Epithelial cell of proximal tubule (primary cell): ENCODE data around the gene SH3PXD2A. TPM values are rescaled to one million over a fixed set of nuclear protein-coding genes. Genes with fewer than 3 reads are reported as not detected.

Experiments used
- DNase-seq: peaks from one replicate; pipeline ENCODE4 v3.0.0-alpha.2; 2011; ENCODE audit warnings: low read depth
- H3K4me3 ChIP-seq: 2 replicates; pipeline ENCODE4 v1.5.1; 2011; ENCODE audit warnings: low read depth, mild to moderate bottlenecking, low read length
- total RNA-seq: library from RNA; depleted of rRNA; stranded (reverse); fragments of >200 nt; gene quantifications from 2 replicates; pipeline ENCODE4 v1.2.3, GENCODE V29; 2015
- TF ChIP-seq, protein P1 (sequence below): conservative IDR thresholded peaks from 2 replicates; pipeline ENCODE4 v1.5.1; 2012; ENCODE audit warnings: low read depth, mild to moderate bottlenecking, low read length

Gene SH3PXD2A
- total RNA-seq, 1 donor from 2014 or later = 5.8 TPM

DNA sequence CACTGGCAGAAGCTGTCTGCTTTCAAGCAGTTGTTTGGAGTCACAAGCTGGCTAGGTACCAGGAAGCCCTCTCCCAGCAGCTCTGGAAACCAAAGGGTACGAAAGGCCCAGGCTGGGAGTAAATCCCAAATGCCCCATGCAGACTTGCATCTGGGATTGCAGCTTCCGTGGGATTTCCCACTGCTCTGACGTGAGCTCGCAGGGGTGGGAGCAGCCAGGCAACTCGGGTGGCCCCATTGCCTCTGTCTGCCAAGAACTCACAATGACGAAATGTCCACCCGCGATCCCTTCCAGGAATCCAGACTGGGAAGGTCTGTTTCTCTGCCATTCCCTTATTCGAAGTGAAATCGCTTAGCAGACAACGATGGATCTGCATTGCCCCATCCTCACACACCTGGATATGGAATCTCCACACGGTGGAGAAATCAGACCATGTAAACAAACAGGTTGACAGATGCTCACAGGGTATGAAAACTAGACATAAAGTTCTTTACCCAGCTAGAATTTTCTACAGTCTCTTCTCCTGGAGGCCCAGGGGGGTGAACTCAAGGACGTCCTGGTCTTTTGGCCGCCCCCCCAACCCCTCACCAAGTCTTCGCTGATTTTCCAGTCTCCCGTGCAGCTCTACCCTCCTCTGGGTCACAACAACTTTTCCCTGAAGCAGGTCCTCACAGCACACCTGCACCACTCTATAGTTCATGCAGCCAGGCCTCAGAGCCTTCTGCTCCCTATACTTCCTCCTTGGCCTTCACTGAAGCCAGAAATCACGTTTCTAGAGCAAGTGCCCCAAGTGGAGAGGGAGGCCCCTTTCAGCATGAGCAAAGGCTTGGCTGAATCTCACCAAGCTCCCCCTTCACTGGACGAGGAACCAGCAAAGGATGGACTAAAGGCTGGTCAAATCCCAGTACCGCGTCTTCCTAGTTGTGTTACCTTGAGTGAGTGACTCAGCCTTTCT lies 20.0 kb downstream of the SH3PXD2A start:
- TF ChIP-seq, protein P1, sequence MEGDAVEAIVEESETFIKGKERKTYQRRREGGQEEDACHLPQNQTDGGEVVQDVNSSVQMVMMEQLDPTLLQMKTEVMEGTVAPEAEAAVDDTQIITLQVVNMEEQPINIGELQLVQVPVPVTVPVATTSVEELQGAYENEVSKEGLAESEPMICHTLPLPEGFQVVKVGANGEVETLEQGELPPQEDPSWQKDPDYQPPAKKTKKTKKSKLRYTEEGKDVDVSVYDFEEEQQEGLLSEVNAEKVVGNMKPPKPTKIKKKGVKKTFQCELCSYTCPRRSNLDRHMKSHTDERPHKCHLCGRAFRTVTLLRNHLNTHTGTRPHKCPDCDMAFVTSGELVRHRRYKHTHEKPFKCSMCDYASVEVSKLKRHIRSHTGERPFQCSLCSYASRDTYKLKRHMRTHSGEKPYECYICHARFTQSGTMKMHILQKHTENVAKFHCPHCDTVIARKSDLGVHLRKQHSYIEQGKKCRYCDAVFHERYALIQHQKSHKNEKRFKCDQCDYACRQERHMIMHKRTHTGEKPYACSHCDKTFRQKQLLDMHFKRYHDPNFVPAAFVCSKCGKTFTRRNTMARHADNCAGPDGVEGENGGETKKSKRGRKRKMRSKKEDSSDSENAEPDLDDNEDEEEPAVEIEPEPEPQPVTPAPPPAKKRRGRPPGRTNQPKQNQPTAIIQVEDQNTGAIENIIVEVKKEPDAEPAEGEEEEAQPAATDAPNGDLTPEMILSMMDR = no peak
- no peak for DNase-seq
- no peak overlapping the region for H3K4me3 ChIP-seq

- TF ChIP-seq, protein P1 = no peak
These were observed 20.8 kb downstream of the SH3PXD2A start for GRCh38 chr10:103834436-103835095.

DNA sequence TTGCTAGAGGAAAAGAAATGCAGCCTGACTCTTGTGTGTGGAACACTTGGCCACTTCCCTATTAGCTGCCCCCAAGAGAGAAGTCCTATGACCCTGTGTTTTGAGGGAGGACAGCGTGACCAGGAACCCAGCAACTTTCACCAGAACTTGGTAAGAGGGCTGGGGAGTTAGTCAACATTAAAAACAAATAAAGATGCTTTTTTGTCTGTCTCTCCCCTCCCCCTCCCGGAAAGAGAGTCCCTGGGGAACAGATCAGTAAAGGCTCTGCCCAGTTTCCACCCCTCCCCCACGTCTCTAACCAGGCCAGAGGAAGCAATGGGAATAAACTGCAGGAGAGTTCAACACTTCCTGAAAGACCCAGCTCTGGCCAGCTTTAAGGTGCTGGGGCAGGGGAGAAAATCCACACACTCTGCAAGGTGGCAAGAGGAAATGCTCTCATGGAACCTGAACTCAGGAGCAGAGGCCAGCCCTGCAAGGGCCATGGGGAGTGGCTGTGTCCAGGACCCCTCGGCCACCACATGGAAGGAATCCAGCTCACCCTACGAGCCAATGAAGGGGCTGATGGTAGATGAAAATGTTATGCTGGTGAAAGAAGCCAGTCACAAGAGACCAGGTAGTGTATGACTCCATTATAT lies 21.5 kb downstream of the SH3PXD2A start:
- no peak overlapping the region for H3K4me3 ChIP-seq
- TF ChIP-seq, protein P1 = no peak
- no peak for DNase-seq

More at GRCh38 chr10:103834436-103835095, 20.8 kb downstream of the SH3PXD2A start:
- no peak for DNase-seq
- H3K4me3 ChIP-seq = no peak overlapping the region

GRCh38 chr10:103832806-103833205 lies 22.6 kb downstream of the SH3PXD2A start:
- no peak overlapping the region for H3K4me3 ChIP-seq
- DNase-seq = no peak
- TF ChIP-seq, protein P1 = no peak

- DNase-seq = no peak
- no peak overlapping the region for H3K4me3 ChIP-seq
- TF ChIP-seq, protein P1 = no peak
These were observed 25.4 kb downstream of the SH3PXD2A start for GRCh38 chr10:103829838-103830465.

DNA sequence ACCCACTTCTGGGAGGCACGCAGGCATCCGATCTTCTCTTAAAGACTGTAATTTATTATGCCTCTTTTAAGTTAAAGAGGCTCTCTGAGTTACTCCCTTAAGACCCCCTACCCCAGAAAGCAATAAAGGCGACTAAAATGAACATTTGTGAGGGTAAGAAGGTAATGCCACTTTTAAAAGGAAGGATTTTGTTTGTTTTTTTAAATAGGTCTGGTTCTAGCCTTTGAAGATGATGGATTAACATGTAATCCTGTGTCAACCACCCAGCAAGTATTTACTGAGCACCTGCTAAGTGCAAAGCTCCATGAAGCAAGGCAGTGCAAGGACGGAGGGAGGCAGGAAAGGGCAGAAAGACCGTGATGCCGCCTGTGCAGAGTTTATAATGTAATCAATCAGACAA lies 26.1 kb downstream of the SH3PXD2A start:
- no peak for DNase-seq

More for the DNA sequence above, 26.1 kb downstream of the SH3PXD2A start:
- TF ChIP-seq, protein P1 = no peak
- H3K4me3 ChIP-seq = no peak overlapping the region
